ENCODE results near the gene C2orf92.

Gene C2orf92

DNA sequence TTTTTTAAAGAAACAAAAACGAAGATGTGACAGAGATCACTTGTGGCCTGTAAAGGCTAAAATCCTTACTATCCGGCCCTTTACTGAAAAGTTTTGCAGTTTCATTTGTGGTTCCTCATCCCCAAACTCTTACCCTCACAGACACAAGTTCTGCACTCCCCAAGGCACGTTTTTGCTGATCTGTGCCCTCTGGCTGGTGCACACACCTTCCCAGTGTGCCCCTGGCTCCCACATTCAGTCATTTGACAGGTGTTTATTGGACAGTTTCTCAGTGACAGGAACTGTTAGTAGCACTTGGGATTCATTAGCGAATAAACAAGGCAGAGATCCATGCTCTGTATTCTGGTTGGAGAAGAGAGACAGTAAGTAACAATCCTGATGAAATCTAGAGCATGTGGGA is 66.7 kb downstream of the C2orf92 start:
- H3K9me3 Mint-ChIP-seq, result peaks cover 3% of the 10 kb centered on the region
- peak overlapping the region in 1 of 3 experiments; percentile 29 for H3K27ac Mint-ChIP-seq
- no peaks in the 10 kb centered on the region for H3K27me3 Mint-ChIP-seq (ENCODE audit: low read depth)
- TF ChIP-seq, protein P1, sequence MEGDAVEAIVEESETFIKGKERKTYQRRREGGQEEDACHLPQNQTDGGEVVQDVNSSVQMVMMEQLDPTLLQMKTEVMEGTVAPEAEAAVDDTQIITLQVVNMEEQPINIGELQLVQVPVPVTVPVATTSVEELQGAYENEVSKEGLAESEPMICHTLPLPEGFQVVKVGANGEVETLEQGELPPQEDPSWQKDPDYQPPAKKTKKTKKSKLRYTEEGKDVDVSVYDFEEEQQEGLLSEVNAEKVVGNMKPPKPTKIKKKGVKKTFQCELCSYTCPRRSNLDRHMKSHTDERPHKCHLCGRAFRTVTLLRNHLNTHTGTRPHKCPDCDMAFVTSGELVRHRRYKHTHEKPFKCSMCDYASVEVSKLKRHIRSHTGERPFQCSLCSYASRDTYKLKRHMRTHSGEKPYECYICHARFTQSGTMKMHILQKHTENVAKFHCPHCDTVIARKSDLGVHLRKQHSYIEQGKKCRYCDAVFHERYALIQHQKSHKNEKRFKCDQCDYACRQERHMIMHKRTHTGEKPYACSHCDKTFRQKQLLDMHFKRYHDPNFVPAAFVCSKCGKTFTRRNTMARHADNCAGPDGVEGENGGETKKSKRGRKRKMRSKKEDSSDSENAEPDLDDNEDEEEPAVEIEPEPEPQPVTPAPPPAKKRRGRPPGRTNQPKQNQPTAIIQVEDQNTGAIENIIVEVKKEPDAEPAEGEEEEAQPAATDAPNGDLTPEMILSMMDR (IDR thresholded peaks at IDR 0.05; ENCODE audit: unreplicated experiment in 3 of 3), result no peak
- no peaks in the 10 kb centered on the region for H3K36me3 Mint-ChIP-seq (ENCODE audit: low read depth)
- H3K4me3 Mint-ChIP-seq, result no peak overlapping the region
- H3K4me1 Mint-ChIP-seq, result peaks cover 16% of the 10 kb centered on the region

DNA sequence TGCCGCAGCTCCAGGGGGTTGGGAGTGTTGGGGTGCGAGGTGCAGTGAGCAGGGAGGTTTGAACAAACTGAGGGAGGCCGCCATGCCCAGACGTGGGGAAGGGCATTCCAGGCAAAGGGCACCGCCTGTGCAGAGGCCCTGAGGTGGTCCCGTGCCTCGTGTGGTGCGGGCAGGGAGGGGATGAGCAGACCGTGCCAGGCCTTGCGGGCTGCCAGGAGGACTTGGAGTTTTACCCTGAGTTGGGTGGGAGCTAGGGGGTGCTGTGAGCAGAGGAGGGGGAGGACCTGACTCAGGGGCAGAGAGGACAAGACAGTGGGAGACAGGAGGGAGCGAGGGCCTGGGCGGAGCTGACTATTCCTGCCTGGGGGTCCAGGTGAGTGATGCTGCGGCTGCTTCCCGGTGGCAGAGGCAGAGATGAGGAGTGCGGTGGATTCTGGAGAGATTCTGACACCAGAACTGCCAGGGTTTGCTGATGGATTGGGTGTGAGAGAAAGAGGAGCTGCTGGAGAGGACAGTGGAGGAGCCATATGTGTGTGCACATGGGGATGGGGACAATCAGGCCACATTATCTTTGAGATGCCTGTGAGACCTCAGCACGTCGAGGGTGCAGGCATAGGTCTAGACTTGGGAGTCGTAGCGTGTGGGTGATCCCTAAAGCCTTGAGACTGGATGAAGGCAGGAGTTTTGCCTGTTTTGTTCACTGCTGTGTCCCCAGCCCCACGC is 67.3 kb downstream of the C2orf92 start:
- TF ChIP-seq, protein P1 (IDR thresholded peaks at IDR 0.05; ENCODE audit: unreplicated experiment in 3 of 3), result no peak
- peaks cover 13% of the 10 kb centered on the region for H3K4me1 Mint-ChIP-seq
- no peaks in the 10 kb centered on the region for H3K36me3 Mint-ChIP-seq (ENCODE audit: low read depth)
- H3K27ac Mint-ChIP-seq, result peak overlapping the region in 1 of 3 experiments; percentile 29
- H3K4me3 Mint-ChIP-seq, result no peak overlapping the region
- H3K9me3 Mint-ChIP-seq, result no peaks in the 10 kb centered on the region
- peaks cover 1% of the 10 kb centered on the region for H3K27me3 Mint-ChIP-seq (ENCODE audit: low read depth)

DNA sequence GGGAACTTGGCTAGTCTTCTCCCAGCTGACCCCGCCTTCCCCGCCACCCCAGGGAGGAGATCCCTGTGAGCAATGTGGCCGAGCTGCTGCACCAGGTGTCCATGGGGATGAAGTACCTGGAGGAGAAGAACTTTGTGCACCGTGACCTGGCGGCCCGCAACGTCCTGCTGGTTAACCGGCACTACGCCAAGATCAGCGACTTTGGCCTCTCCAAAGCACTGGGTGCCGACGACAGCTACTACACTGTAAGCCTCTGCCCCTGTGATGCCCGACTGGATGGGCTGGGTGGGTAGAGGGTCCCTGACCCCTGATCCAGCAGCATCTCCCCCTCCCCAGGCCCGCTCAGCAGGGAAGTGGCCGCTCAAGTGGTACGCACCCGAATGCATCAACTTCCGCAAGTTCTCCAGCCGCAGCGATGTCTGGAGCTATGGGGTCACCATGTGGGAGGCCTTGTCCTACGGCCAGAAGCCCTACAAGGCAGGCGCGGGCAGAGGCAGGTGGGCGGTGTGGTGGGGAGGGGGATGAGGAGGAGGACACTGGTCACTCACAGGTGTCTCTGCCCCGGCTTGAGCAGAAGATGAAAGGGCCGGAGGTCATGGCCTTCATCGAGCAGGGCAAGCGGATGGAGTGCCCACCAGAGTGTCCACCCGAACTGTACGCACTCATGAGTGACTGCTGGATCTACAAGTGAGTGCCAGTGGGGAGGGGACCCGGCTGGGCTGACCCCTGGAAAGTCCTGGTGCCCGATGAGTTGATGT is 68.1 kb downstream of the C2orf92 start:
- TF ChIP-seq, protein P1 (IDR thresholded peaks at IDR 0.05; ENCODE audit: unreplicated experiment in 3 of 3), result no peak
- no peak overlapping the region for H3K27ac Mint-ChIP-seq
- H3K4me1 Mint-ChIP-seq, result peaks cover 12% of the 10 kb centered on the region
- peaks cover 3% of the 10 kb centered on the region for H3K27me3 Mint-ChIP-seq (ENCODE audit: low read depth)
- H3K9me3 Mint-ChIP-seq, result no peaks in the 10 kb centered on the region
- H3K4me3 Mint-ChIP-seq, result no peak overlapping the region
- no peaks in the 10 kb centered on the region for H3K36me3 Mint-ChIP-seq (ENCODE audit: low read depth)

DNA sequence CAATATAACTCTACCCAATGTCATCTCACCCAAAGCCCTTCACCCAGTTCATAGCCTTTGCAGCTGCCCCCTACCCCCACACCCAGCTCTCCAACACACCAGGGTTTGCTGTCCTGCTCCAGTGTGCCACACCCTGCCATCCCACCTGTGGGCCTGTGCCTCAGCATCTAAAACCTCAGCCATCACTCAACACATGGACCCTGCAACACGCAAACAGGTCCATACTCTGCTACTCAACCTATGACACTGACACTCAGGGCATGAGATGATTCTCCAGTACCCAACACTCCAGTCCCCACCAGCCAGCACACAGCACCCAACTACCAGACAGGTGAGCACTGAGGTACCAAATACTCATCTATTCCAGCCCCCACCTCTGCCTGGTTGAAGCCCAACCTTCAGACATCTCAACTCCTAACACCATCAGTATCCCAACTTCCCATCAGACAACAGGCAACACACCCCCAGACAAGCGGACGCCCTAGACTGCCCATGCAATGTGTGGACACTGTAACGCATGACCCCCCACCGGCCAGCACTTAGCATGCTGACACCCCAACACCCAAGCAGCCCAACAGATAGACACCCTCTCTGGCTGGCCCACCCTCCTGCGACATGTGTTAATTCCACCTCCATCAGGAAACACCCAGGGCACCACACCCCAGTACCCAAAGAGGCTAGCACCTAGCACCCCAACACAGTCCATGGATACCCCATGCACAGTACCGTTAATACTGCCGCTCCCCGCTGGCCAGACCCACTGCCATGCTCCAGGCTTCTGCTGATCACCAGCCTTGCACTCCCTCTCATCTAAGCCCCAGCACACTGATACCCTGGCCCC is 68.9 kb downstream of the C2orf92 start:
- Mint-ChIP-seq H3K36me3 (ENCODE audit: low read depth) (no peaks in the 10 kb centered on the region), H3K9me3 (no peaks in the 10 kb centered on the region), H3K27ac (no peak overlapping the region), H3K4me1 (peaks cover 12% of the 10 kb centered on the region), H3K4me3 (no peak overlapping the region), H3K27me3 (ENCODE audit: low read depth) (peaks cover 3% of the 10 kb centered on the region)
- TF ChIP-seq, protein P1 (IDR thresholded peaks at IDR 0.05; ENCODE audit: unreplicated experiment in 3 of 3), result no peak

DNA sequence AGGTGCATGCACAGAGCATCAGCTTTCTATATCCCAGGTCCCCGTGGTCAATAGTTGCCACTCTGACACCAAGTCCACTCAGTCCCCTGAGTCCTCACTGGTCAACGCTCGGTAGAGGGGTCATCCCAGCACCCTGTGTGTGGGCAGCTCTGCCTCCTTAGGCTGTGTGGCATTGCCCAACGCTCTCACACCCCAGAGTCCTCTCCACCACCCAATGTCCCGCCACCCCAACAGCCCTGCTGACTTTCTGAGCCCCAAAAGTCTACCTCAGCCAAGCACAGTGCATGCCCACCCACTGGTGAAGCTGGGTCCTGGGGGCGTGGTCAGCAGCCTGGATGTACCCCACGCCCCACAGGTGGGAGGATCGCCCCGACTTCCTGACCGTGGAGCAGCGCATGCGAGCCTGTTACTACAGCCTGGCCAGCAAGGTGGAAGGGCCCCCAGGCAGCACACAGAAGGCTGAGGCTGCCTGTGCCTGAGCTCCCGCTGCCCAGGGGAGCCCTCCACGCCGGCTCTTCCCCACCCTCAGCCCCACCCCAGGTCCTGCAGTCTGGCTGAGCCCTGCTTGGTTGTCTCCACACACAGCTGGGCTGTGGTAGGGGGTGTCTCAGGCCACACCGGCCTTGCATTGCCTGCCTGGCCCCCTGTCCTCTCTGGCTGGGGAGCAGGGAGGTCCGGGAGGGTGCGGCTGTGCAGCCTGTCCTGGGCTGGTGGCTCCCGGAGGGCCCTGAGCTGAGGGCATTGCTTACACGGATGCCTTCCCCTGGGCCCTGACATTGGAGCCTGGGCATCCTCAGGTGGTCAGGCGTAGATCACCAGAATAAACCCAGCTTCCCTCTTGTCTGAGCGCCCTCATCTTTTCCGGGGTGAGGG is 69.7 kb downstream of the C2orf92 start:
- Mint-ChIP-seq H3K27ac (no peak overlapping the region), H3K4me3 (no peak overlapping the region), H3K27me3 (ENCODE audit: low read depth) (peaks cover 3% of the 10 kb centered on the region), H3K36me3 (ENCODE audit: low read depth) (peaks cover 7% of the 10 kb centered on the region), H3K4me1 (peaks cover 19% of the 10 kb centered on the region), H3K9me3 (no peaks in the 10 kb centered on the region)
- TF ChIP-seq, protein P1 (IDR thresholded peaks at IDR 0.05; ENCODE audit: unreplicated experiment in 3 of 3), result no peak

Data from nephron (organoid).